Jurkat, Clone E6-1 (cell line): ENCODE data around the gene PPTC7.
"Not testable (repeated sequence)": the region's sequence is repeated elsewhere in the genome, so short reads cannot be mapped to it uniquely, and the experiment has no call there.

ENCODE experiments used
- DNase-seq: peaks from one replicate; pipeline ENCODE4 v3.0.0-alpha.2; 2011; ENCODE audit warnings: low read depth, low spot score
- H3K4me3 ChIP-seq: 2 replicates; pipeline ENCODE4 v1.5.1; 2011; ENCODE audit warnings: mild to moderate bottlenecking, low read length, control low read depth, moderate library complexity

Gene PPTC7

DNA sequence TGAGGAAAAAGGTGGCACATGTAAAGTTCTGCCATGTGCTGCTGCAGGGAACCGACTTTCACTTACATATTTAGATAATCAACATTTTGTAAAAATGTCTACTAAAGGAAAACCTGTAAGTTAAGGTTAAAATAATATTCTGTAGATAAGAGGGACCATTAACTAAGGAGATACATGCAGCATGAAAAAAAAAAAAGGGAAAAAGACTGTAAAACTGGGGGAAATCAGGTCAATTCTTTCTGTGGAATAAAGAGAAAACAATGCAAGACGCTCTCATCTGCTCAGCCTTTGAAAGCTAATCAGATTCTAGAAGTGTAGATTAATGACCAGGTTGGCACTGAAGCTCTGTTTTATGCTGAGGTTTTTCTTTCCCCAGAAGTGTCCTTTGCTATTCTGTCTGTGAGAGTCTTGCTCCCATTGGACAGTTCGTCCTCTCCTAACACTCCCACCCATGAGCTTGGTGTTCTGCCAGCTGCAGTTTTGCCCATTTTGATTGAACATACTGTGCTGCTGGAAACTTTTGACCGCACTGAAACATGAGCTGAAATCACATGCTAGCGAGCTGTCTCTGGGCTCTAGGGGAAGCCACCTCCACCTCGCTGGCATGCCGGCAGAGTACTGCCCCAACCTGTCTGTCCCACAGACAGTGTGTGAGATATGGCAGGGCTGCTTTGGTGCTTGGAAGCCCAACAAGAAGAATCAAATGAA is 39.7 kb downstream of the PPTC7 start:
- H3K4me3 ChIP-seq, result no peak overlapping the region
- DNase-seq, result no peak

DNA sequence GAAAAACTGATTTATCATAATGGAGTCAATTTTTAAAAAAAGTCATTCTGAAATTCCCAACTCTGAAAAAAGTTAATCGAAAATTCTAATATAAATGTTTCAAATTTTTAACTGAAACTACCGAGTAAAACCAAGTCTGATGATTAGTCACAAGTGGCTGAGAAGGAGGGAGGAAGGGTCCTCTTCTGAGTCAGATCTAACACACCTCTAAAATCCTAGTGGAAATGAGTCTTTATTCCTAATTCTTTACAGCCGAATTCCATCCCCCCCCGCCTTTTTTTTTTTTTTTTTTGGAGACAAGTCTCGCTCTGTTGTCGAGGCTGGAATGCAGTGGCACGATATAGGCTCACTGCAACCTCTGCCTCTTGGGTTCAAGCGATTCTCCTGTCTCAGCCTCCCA is 43.1 kb downstream of the PPTC7 start:
- DNase-seq, result no peak

DNA sequence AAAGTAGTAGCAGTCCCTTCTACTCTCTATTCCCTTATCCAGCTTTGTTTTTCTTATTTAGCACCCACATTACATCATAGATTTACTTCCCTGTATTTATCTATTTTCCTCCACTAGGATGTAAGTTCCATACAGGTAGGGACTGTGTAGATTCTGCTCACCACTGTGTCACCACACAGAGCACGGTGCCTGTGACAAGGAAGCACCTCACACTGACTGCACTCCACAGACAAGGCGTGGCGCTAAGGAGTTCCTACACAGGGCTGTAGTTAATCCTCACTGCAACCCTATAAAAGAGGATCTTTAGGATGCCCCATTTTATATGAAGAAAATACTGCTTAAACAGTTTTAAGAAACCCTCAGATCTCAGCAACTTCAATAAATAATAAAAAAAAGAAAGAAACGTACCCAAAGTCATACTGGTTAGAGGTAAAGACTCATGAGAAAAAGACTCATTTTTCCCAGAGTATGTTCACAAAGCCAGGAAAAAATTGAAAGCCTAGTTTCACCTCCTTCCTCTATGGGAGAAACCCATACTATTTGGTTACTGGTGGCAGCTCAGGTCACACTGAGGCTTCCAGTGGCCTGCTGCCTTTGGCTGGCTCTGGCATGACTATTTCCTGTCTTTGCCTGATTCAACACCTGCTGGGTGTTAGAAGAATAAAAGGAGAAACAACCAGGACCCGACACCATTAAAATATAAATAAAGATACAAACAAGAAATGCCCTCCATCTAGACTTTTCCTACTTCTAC is 44.1 kb downstream of the PPTC7 start:
- no peak overlapping the region for H3K4me3 ChIP-seq
- DNase-seq, result no peak

More for the DNA sequence above, 43.1 kb downstream of the PPTC7 start:
- H3K4me3 ChIP-seq, result no peak overlapping the region

DNA sequence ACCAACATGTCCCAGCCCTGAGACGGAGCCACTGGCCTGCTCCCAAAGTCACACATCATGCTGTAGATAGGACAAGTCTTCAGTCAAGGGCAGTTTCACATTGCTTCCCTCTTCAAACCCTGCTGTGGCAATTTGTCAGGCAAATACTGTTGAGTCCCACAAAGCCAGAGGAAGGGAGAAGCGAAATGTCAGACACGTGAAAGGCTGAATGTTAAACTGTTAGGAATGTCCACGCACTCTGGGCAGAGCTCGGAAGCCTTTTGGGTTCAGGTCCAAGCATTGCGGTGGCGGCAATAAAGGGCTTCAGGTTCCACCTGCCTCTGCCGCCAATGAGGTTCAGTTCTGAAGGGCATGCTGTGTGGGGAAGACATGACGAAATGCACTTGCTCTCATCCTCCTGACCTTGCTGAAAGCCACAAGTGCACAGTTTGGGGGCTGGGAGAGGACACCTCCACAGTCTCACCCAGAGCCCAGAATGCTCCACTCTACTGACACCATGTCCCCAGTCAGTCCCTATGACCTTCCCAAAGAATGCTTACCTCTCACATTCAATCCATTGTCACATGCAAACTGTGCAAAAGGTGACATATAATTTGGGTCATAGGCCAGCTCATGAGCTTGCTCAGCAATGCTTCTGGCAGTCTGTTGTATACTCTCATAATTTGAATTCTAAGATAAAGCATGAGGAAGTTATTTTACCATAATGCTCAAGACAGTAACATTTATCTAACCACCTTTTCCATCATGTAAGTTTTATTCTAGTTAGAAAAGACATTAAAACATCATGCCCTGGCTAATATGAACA is 45.3 kb downstream of the PPTC7 start:
- DNase-seq, result no peak
- H3K4me3 ChIP-seq, result no peak overlapping the region

DNA sequence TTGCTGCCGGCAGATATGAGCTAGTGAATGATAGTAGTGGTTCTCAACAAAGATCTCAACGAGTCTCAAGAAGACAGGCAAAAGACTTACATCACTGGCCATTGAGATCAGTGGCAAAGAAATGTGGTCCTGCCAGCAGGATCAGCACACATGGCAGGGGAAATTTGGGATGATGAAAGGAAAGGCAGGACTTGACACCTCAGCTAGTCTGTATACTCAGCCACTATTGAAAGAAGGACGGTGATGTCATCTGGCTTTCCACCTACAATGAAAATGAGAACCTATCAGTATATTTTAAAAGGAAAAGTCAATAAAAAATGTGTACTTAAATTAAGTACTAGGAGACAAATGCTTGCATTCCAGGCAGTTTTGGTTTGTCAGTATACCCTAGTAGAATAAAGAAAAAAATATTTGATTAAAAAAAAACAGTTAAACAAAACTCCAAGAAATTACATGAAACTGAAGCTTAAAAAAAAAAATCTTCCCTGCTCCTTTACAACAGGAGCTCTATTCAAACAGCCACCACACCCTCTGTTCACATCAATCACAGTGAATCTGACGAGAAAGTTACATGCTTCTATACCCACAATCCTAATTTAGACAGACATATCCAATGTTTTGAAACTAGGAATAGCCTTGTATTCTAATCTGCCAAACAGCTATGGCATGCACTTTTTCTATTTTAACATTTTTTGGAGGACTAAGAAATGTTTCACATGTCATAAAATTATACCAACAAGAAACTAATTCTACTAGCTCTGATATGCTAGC is 46.1 kb downstream of the PPTC7 start:
- no peak for DNase-seq
- no peak overlapping the region for H3K4me3 ChIP-seq

DNA sequence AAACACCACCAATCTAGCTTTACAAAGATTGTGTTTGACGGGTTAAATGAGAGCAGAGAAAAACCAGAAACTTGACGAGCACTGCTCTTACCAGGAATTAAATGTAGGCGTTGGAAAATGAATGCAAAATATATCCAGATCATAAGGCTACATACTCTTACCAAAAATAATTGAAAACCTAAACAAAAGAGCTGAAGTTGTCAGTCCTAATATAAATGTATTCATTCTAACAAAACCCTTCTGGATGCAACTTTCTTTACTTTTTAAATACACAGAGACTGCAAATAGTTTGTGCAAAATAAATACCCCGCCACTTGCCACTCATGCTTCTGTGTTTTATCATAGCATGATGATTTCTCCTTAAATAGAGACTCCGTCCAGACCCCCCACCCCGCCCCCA is 48.3 kb downstream of the PPTC7 start:
- no peak overlapping the region for H3K4me3 ChIP-seq
- DNase-seq, result no peak

DNA sequence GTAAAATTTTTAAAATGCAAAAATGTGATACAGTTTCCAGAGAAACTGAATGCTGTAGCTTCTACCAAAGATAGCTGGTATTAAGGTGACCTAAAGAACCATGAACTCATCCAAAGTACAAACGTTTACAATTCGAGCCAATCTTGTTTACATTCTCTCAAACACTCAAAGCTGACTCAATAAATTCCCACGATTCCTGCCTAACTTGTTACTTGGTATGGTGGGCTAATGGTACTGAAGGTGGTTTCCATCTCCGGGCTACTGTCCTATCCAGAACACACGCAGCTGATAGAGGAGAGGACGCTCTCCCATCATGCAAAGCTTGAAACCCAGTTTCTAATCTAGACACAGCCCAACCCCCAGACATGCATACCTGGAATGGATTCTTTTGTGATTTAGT is 49.5 kb downstream of the PPTC7 start:
- DNase-seq, result no peak
- no peak overlapping the region for H3K4me3 ChIP-seq

DNA sequence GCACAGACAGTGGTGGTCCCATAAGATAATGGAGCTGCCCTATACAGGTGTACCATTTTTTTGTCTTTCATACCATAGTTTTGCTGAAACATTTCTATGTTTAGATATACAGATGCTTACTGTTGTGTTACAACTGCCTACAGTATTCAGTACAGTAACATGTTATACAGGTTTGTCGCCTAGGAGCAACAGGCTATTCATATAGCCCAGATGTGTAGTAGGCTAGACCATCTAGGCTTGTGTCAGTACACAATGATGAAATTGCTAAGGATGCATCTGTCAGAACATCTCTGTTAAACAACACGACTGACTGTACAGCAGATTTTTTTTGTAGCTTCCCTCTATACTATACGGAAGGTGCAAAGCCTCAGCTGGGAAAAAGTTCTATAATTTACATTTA is 50.5 kb downstream of the PPTC7 start:
- H3K4me3 ChIP-seq, result no peak overlapping the region
- no peak for DNase-seq

DNA sequence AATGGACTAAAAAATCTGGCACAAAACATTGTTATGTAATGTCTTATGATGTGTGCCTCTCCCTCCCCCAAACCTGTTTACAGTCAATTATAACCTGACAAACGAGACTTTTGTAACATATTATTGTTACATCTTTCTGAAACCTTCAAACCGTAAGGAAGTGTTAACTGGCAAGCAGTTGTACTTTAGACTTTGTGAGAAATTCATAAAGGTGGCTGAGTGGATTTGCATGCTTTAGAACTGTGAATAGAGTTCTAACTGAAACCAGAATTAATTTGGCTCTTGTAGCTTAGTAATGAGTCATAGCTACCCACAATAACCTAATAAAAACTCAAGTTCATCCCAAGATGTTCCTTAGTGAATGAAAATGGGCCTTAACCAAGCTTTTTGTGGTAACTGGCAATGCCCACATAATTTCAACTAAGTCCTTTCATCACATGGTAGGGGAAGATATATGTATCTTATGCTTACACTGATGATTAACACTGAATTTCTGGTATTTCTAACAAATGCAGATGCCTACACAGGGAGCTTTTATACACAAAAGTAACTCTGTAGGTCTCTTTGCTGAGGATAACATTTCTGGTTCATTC is 51.3 kb downstream of the PPTC7 start:
- H3K4me3 ChIP-seq, result no peak overlapping the region
- DNase-seq, result no peak

DNA sequence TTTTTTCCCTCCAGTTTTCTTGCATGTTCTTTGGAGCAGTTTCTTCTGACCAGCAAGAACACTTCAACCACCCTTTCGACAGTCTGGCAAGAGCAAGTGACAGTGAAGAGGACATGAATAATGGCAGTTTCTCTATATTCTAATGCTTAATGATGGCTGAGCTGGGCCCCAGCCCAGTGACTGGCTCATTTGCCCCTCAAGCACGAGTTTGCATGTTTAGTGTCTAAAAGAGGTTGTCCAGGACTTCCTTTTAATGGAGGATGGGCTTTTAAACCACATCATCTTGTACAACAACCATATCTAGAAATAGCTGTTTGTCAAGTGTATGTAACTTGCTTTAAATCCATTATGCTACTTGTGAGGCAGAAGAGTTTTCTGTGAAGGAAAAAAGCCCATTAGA is 52.6 kb downstream of the PPTC7 start:
- H3K4me3 ChIP-seq, result no peak overlapping the region
- no peak for DNase-seq

DNA sequence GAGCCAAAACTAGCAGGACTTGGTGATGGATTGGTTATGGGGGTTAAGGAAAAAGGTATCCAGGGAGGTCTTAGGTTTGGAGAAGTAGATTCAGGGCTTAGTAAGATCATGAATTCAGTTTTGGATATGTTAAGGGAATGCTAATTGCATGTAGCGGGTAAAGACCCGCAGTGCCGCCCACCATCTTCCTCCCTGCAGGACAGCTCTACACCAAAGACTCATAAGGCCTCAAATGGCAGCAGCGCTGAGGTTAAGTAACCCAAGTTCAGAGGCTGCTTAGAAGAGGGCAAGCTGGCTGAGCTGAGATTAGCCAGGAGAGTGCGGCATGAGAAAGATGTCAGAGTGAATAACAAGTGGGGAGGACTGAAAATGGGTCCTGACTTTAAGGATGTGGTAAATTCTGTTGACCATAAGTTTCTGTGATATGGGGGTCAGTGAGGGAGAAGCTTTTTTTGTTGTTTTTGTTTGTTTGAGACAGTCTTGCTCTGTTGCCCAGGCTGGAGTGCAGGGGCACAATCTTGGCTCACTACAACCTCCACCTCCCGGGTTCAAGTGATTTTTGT is 54.8 kb downstream of the PPTC7 start:
- DNase-seq, result no peak
- H3K4me3 ChIP-seq, result no peak overlapping the region

DNA sequence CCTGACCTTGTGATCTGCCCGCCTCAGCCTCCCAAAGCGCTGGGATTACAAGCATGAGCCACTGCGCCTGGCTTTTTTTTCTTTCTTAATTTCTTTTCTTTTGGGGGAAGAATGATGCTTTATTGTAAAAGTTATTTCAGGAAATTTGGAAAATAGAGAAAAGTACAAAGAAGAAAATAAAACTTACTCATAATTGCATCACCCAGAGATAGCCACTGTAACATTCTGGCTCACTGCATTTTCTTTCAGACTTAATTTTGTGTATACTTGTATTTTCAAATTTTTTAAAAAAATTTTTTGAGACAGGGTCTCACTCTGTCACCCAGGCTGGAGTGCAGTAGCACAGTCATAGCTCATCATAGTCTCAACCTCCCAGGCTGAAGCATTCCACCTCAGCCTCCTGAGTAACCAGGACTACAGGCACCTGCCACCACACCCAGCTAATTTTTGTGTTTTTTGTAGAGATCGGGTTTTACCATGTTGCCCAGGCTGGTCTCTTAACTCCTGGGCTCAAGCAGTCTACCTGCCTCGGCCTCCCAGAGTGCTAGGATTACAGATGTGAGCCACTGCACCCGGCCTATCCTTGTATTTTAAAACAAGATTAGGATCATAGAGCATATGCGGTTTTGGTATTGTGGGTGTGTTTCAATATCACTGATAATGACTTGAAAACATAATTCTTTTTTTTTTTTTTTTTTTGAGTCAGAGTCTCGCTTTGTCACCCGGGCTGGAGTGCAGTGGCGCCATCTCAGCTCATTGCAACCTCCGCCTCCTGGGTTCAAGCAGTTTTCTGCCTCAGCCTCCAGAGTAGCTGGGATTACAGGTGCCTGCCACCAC is 62.0 kb downstream of the PPTC7 start:
- not testable (repeated sequence) for H3K4me3 ChIP-seq, DNase-seq

DNA sequence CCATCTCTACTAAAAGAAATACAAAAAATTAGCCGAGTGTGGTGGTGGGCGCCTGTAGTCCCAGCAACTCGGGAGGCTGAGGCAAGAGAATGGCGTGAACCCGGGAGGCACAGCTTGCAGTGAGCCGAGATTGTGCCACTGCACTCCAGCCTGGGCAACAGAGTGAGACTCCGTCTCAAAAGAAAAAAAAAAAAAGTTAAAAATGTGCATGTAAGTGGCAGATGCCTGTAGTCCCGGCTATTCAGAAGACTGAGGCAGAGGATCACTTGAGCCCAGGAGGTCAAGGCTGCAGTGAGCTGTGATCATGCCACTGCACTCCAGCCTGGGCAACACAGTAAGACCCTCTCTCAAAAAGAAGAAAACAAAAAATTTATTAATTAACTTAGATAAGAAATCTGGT is 65.1 kb downstream of the PPTC7 start:
- H3K4me3 ChIP-seq, DNase-seq: not testable (repeated sequence)

DNA sequence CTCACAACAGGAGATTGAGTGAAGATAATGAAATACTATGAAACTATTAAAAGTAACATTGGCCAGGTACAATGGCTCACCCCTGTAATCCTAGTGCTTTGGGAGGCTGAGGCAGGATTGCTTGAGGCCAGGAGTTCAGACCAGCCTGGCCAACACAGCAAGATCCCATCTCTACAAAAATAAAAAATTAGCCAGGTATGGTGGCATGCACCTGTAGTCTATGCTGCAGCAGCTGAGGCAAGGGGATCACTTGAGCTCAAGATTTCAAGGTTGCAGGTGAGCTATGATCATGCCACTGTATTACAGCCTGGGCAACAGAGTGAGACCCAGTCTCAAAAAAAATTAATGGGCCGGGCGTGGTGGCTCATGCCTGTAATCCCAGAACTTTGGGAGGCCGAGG is 66.1 kb downstream of the PPTC7 start:
- no peak for DNase-seq
- no peak overlapping the region for H3K4me3 ChIP-seq

DNA sequence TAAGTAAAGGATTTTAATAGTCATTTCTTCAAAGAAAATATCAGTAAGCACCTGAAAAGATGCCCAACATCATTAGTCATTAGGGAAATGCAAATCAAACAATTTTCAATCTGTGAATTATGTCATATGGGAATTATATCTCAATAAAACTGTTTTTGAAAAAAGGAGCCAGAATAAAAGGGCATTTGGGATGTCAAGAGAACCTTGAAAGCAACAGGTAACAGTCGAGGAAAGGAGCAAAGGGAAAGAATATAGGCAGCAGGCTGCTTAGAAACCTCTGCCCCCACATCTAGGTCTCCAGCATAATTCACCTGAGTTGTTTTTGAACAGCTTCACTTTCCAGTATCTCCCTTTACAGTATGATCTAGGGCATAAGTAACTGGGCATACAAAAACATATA is 68.8 kb downstream of the PPTC7 start:
- H3K4me3 ChIP-seq, result no peak overlapping the region
- no peak for DNase-seq

DNA sequence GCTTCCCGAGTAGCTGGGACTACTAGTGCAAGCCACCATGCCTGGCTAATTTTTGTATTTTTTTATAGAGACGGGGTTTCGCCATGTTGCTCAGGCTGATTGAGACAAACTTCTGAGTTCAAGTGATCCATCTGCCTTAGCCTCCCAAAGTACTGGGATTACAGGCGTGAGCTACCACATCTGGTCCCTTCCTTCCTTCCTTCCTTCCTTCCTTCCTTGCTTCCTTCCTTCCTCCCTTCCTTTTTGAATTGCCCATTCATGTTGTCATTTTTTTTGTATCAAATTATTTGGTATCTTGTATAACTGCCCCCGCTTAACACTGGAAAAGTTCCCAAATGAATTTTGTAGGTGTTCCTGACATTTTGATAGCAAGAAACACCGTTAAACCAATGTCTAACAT is 69.3 kb downstream of the PPTC7 start:
- no peak for DNase-seq
- no peak overlapping the region for H3K4me3 ChIP-seq

DNA sequence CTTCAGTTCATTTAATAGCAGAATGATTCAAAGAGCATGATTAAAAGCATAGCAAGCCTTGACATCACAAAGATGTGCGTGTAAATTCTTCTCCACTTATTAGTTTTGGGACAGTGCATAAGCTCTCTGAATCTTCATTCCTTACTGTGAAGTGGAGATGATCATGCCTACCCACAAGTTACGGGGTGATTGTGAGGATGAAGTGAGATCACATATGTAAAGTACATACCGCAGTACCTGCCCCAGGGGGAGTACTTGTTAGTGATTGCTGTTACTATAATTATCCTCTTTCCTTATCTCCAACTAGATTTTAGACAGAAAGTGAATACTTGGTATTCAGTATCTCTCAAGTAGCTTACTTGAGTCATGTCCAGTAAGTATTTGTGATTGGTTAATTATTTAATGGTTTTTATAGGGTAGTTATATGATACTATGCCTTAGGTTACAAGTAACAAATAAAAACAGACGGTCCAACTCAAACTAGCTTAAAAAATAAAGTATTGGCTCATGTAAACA is 75.0 kb downstream of the PPTC7 start:
- no peak for DNase-seq

DNA sequence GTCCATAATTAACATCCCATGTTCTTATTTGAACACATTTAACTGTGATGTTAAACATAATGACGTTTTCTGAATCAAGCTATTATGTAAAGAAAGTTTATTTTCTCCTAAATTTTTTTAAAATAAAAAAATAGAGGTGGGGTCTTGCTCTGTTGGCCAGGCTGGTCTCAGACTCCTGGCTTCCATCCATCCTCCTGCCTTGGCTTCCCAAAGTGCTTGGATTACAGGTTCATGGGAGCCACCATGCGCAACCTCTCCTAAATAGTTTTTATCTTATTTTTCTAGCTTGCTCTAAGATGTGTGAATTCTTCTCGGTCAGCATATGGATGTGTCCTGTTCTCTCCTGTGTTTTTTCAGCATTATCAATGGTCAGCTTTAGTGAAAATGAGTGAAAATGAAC is 77.8 kb downstream of the PPTC7 start:
- no peak overlapping the region for H3K4me3 ChIP-seq
- DNase-seq, result no peak

More for the DNA sequence above, 75.0 kb downstream of the PPTC7 start:
- H3K4me3 ChIP-seq, result no peak overlapping the region
